ENCODE results near the gene CFAP73.

CFAP73 gene

DNA sequence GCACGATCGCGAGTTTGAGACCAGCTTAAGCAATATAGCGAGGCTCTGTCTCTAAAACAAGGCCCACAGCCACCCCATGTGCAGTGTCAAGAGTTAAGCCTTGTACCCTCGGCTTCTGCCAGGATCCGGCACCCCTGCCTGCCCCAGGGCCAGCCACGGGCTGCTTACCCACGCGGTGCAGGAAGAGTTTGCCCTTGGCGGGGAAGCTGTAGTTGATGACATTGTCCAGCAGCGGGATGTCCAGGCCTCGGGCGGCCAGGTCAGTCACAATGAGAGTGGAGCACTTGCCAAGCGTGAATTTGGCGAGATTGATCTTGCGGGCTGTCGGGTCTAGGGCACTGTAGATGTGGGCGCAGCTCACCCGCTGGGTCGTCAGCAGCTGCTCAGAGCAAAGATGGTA is 22.7 kb downstream of the CFAP73 start:
- peak overlapping the region; percentile 36; the same call in 1 of the 2 replicates for H3K9ac ChIP-seq (ENCODE audit: low read length)
- H4K20me1 ChIP-seq (ENCODE audit: low read depth, low read length): no peaks in the 10 kb centered on the region
- TF ChIP-seq, protein P1, sequence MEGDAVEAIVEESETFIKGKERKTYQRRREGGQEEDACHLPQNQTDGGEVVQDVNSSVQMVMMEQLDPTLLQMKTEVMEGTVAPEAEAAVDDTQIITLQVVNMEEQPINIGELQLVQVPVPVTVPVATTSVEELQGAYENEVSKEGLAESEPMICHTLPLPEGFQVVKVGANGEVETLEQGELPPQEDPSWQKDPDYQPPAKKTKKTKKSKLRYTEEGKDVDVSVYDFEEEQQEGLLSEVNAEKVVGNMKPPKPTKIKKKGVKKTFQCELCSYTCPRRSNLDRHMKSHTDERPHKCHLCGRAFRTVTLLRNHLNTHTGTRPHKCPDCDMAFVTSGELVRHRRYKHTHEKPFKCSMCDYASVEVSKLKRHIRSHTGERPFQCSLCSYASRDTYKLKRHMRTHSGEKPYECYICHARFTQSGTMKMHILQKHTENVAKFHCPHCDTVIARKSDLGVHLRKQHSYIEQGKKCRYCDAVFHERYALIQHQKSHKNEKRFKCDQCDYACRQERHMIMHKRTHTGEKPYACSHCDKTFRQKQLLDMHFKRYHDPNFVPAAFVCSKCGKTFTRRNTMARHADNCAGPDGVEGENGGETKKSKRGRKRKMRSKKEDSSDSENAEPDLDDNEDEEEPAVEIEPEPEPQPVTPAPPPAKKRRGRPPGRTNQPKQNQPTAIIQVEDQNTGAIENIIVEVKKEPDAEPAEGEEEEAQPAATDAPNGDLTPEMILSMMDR (IDR thresholded peaks at IDR 0.05; ENCODE audit: insufficient read depth, low read length, poor library complexity, severe bottlenecking): no peak
- no peak for TF ChIP-seq EZH2phosphoT487 (conservative IDR thresholded peaks at IDR 0.05; ENCODE audit: low read length)
- H3K27me3 ChIP-seq (ENCODE audit: low read length): no peaks in the 10 kb centered on the region
- H3K79me2 ChIP-seq (ENCODE audit: insufficient read depth, low read length): no peaks in the 10 kb centered on the region
- H2AFZ ChIP-seq (ENCODE audit: low read depth, low read length, severe bottlenecking): no peak overlapping the region
- H3K9me3 ChIP-seq (ENCODE audit: insufficient read depth, low read length): no peaks in the 10 kb centered on the region
- no peaks in the 10 kb centered on the region for H3K9me2 ChIP-seq (replicated peaks; ENCODE audit: insufficient read depth, low read length)
- peaks cover 18% of the 10 kb centered on the region for H3K36me3 ChIP-seq (ENCODE audit: low read length)
- H3K4me3 ChIP-seq (ENCODE audit: insufficient read depth, low read length, poor library complexity, severe bottlenecking): no peak overlapping the region
- H3K27ac ChIP-seq (ENCODE audit: low read depth, low read length): peak overlapping the region; percentile 93
- H3K4me2 ChIP-seq (ENCODE audit: low read depth, low read length, poor library complexity, severe bottlenecking): peak overlapping the region; percentile 52
- peaks cover 23% of the 10 kb centered on the region for H3F3A ChIP-seq (ENCODE audit: insufficient read depth)

DNA sequence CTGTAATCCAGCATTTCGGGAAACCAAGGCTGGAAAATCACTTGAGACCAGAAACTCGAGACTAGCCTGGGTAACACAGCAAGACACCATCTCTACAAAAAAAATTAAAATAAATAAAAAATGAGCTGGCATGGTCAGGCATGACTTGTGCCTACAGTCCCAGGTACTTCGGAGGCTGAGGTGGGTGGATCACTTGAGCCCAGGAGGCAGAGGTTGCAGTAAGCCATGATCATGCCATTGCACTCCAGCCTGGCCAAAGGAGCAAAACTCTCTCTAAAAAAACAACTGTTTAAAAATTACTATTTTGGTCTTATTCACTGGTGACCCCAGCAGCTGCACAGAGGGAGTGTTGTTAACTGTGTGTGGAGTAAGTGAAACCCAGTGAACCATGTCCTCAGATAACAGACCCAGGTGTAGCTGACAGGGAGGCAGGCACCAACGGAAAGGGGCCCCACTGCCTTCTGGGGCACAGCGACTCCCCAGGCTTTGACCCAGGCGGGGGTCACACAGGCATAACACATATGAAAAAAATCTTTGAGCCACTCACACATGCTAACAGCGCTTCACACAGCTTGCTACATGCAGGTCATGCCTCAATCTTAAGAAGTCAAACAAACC is 23.7 kb downstream of the CFAP73 start:
- Histone ChIP-seq H3K9ac (ENCODE audit: low read length) (peak overlapping the region; percentile 51), H3K79me2 (ENCODE audit: insufficient read depth, low read length) (no peaks in the 10 kb centered on the region), H4K20me1 (ENCODE audit: low read depth, low read length) (no peaks in the 10 kb centered on the region), H2AFZ (ENCODE audit: low read depth, low read length, severe bottlenecking) (no peak overlapping the region), H3K36me3 (ENCODE audit: low read length) (peaks cover 28% of the 10 kb centered on the region), H3K4me3 (ENCODE audit: insufficient read depth, low read length, poor library complexity, severe bottlenecking) (no peak overlapping the region), H3K9me2 (replicated peaks; ENCODE audit: insufficient read depth, low read length) (no peaks in the 10 kb centered on the region), H3K4me2 (ENCODE audit: low read depth, low read length, poor library complexity, severe bottlenecking) (peak overlapping the region; percentile 52), H3K9me3 (ENCODE audit: insufficient read depth, low read length) (no peaks in the 10 kb centered on the region), H3F3A (ENCODE audit: insufficient read depth) (peaks cover 24% of the 10 kb centered on the region), H3K27ac (ENCODE audit: low read depth, low read length) (peak overlapping the region; percentile 93), H3K27me3 (ENCODE audit: low read length) (no peaks in the 10 kb centered on the region)
- no peak for TF ChIP-seq EZH2phosphoT487 (conservative IDR thresholded peaks at IDR 0.05; ENCODE audit: low read length)
- TF ChIP-seq, protein P1 (IDR thresholded peaks at IDR 0.05; ENCODE audit: insufficient read depth, low read length, poor library complexity, severe bottlenecking): no peak

DNA sequence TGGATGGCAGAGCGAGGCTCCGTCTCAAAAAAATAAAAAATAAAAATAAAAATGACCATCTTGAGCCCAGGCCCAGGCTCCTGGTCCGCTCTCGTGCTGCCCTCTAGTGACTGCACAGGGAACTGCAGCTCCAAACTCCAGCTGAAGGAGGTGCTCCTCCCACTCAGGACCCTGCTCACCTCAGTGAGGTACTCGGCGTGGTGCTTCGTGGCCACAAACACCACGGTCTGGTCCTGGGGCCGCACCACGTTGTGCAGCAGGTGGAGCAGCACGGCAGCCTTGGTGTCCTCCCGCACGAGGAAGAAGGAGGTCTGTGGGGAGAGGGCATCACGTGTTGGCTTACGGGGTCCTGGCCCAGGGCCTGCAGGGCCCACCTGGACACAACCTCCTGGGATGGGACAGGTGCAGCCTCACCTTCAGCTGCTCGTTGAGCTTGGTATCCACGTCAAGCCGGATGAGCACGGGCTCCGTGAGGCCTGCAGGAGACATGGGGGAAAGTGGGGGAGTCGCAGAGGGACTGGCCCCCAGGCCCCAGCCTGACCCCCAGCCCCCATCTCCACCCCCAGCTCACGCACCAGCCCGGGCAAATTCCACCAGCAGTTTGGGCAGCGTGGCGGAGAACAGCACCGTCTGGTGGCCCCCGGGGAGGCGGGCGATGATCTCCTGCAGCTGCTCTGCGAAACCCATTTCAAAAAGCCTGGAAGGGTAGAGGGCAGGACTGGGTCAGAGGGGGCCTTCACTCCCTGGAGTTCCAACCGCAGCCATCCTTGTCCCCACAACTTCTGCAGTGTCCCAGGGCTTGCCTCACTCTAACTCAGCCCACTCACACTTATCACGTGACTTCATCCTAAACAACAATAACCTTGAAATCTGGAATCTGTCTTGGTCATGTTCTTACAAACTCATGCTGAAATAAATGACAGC is 25.2 kb downstream of the CFAP73 start:
- Histone ChIP-seq H3K36me3 (ENCODE audit: low read length) (peaks cover 33% of the 10 kb centered on the region), H3K9me3 (ENCODE audit: insufficient read depth, low read length) (no peaks in the 10 kb centered on the region), H3F3A (ENCODE audit: insufficient read depth) (peaks cover 24% of the 10 kb centered on the region), H3K27me3 (ENCODE audit: low read length) (no peaks in the 10 kb centered on the region), H3K79me2 (ENCODE audit: insufficient read depth, low read length) (no peaks in the 10 kb centered on the region; the same call in 1 of the 2 replicates), H4K20me1 (ENCODE audit: low read depth, low read length) (no peaks in the 10 kb centered on the region), H3K9ac (ENCODE audit: low read length) (peak overlapping the region; percentile 51), H2AFZ (ENCODE audit: low read depth, low read length, severe bottlenecking) (no peak overlapping the region), H3K27ac (ENCODE audit: low read depth, low read length) (peak overlapping the region; percentile 93), H3K4me2 (ENCODE audit: low read depth, low read length, poor library complexity, severe bottlenecking) (peak overlapping the region; percentile 52), H3K9me2 (replicated peaks; ENCODE audit: insufficient read depth, low read length) (no peaks in the 10 kb centered on the region), H3K4me3 (ENCODE audit: insufficient read depth, low read length, poor library complexity, severe bottlenecking) (no peak overlapping the region)
- TF ChIP-seq, protein P1 (IDR thresholded peaks at IDR 0.05; ENCODE audit: insufficient read depth, low read length, poor library complexity, severe bottlenecking): peak; percentile 93
- TF ChIP-seq EZH2phosphoT487 (conservative IDR thresholded peaks at IDR 0.05; ENCODE audit: low read length): no peak

All from SU-DHL-6 (cell line).